Nephron progenitor cell (in vitro differentiated cells): ENCODE data around the gene U2AF1.
"Not testable (repeated sequence)": the region's sequence is repeated elsewhere in the genome, so short reads cannot be mapped to it uniquely, and the experiment has no call there.

Experiments
- DNase-seq: peaks from one replicate; pipeline ENCODE4 v3.0.0; 2021
- H3K27ac Mint-ChIP-seq: 2 replicates; pipeline ENCODE4 v1.8.0; 2021; ENCODE audit warnings: mild to moderate bottlenecking, moderate library complexity, mixed read lengths
- H3K27me3 Mint-ChIP-seq: 2 replicates; pipeline ENCODE4 v1.8.0; 2021; ENCODE audit warnings: mild to moderate bottlenecking, low read depth, mixed read lengths; ENCODE audit not compliant: poor library complexity
- H3K36me3 Mint-ChIP-seq: 2 replicates; pipeline ENCODE4 v1.8.0; 2021; ENCODE audit warnings: low read depth, mixed read lengths
- H3K4me1 Mint-ChIP-seq: 2 replicates; pipeline ENCODE4 v1.8.0; 2021; ENCODE audit warnings: mixed read lengths
- H3K4me3 Mint-ChIP-seq: 2 replicates; pipeline ENCODE4 v1.8.0; 2021; ENCODE audit warnings: mild to moderate bottlenecking, moderate library complexity, mixed read lengths
- H3K9me3 Mint-ChIP-seq: 2 replicates; pipeline ENCODE4 v1.8.0; 2021; ENCODE audit warnings: mild to moderate bottlenecking, moderate library complexity, mixed read lengths

U2AF1 gene

GRCh38 chr21:43102281-43102680, 5.1 kb downstream of the U2AF1 start:
- H3K4me1 Mint-ChIP-seq, H3K4me3 Mint-ChIP-seq, DNase-seq, H3K36me3 Mint-ChIP-seq, H3K9me3 Mint-ChIP-seq, H3K27me3 Mint-ChIP-seq, H3K27ac Mint-ChIP-seq: not testable (repeated sequence)

GRCh38 chr21:43101676-43102075, 5.7 kb downstream of the U2AF1 start:
- not testable (repeated sequence) for H3K27me3 Mint-ChIP-seq, H3K9me3 Mint-ChIP-seq, DNase-seq, H3K4me1 Mint-ChIP-seq, H3K4me3 Mint-ChIP-seq, H3K36me3 Mint-ChIP-seq, H3K27ac Mint-ChIP-seq

- H3K9me3 Mint-ChIP-seq, H3K36me3 Mint-ChIP-seq, H3K27me3 Mint-ChIP-seq, H3K4me1 Mint-ChIP-seq, H3K4me3 Mint-ChIP-seq, H3K27ac Mint-ChIP-seq, DNase-seq: not testable (repeated sequence)
Measured at GRCh38 chr21:43101000-43101399, 6.4 kb downstream of the U2AF1 start.

- H3K36me3 Mint-ChIP-seq, H3K9me3 Mint-ChIP-seq, H3K4me3 Mint-ChIP-seq, H3K27me3 Mint-ChIP-seq, DNase-seq, H3K27ac Mint-ChIP-seq, H3K4me1 Mint-ChIP-seq: not testable (repeated sequence)
Measured at GRCh38 chr21:43091979-43092614, 15.3 kb downstream of the U2AF1 start.

GRCh38 chr21:43090947-43091346, 16.4 kb downstream of the U2AF1 start:
- H3K36me3 Mint-ChIP-seq, H3K4me1 Mint-ChIP-seq, DNase-seq, H3K27me3 Mint-ChIP-seq, H3K9me3 Mint-ChIP-seq, H3K4me3 Mint-ChIP-seq, H3K27ac Mint-ChIP-seq: not testable (repeated sequence)

- H3K27ac Mint-ChIP-seq, H3K27me3 Mint-ChIP-seq, H3K4me1 Mint-ChIP-seq, DNase-seq, H3K4me3 Mint-ChIP-seq, H3K36me3 Mint-ChIP-seq, H3K9me3 Mint-ChIP-seq: not testable (repeated sequence)
Measured at GRCh38 chr21:43089463-43089862, 17.9 kb downstream of the U2AF1 start.

- DNase-seq, H3K9me3 Mint-ChIP-seq, H3K36me3 Mint-ChIP-seq, H3K4me1 Mint-ChIP-seq, H3K4me3 Mint-ChIP-seq, H3K27me3 Mint-ChIP-seq, H3K27ac Mint-ChIP-seq: not testable (repeated sequence)
Measured at GRCh38 chr21:43082587-43083300, 24.6 kb downstream of the U2AF1 start.

- DNase-seq: peak; percentile 15
- H3K4me1 Mint-ChIP-seq, H3K9me3 Mint-ChIP-seq, H3K36me3 Mint-ChIP-seq, H3K27ac Mint-ChIP-seq, H3K27me3 Mint-ChIP-seq, H3K4me3 Mint-ChIP-seq: not testable (repeated sequence)
Measured at GRCh38 chr21:43076643-43077042, 30.7 kb downstream of the U2AF1 start.

- not testable (repeated sequence) for H3K9me3 Mint-ChIP-seq, DNase-seq
Measured at GRCh38 chr21:43076023-43076637, 31.2 kb downstream of the U2AF1 start.

GRCh38 chr21:43075170-43076022, 32.0 kb downstream of the U2AF1 start, which contains the start of gene CBS:
Gene CBS (minus strand): TSS chr21:43075835. CDS start chr21:43072193, 3,642 bp downstream.
- not testable (repeated sequence) for H3K27ac Mint-ChIP-seq, H3K4me3 Mint-ChIP-seq, H3K27me3 Mint-ChIP-seq, H3K9me3 Mint-ChIP-seq, DNase-seq, H3K36me3 Mint-ChIP-seq, H3K4me1 Mint-ChIP-seq

More at GRCh38 chr21:43076023-43076637, 31.2 kb downstream of the U2AF1 start:
- H3K4me1 Mint-ChIP-seq, H3K27me3 Mint-ChIP-seq, H3K4me3 Mint-ChIP-seq, H3K36me3 Mint-ChIP-seq, H3K27ac Mint-ChIP-seq: not testable (repeated sequence)

GRCh38 chr21:43074401-43075169, 32.8 kb downstream of the U2AF1 start:
- H3K36me3 Mint-ChIP-seq, H3K27me3 Mint-ChIP-seq, H3K27ac Mint-ChIP-seq, H3K9me3 Mint-ChIP-seq, H3K4me1 Mint-ChIP-seq, H3K4me3 Mint-ChIP-seq, DNase-seq: not testable (repeated sequence)

GRCh38 chr21:43072742-43073141, 34.6 kb downstream of the U2AF1 start:
- not testable (repeated sequence) for H3K4me3 Mint-ChIP-seq, H3K27ac Mint-ChIP-seq, DNase-seq, H3K4me1 Mint-ChIP-seq, H3K36me3 Mint-ChIP-seq, H3K9me3 Mint-ChIP-seq, H3K27me3 Mint-ChIP-seq

- not testable (repeated sequence) for H3K9me3 Mint-ChIP-seq, DNase-seq, H3K36me3 Mint-ChIP-seq, H3K27me3 Mint-ChIP-seq, H3K4me3 Mint-ChIP-seq, H3K27ac Mint-ChIP-seq, H3K4me1 Mint-ChIP-seq
Measured at GRCh38 chr21:43069682-43070081, 37.7 kb downstream of the U2AF1 start.
